OCI-LY3 (cell line): ENCODE results near the gene FMN1.

ENCODE experiments used
- EZH2phosphoT487 ChIP-seq: fragments of 200-600 bp; shearing (Covaris generic); IDR thresholded peaks from 2 replicates; pipeline ENCODE4 v1.6.1; 2018; ENCODE audit warnings: antibody characterized with exemption, mixed run types, low read depth
- TF ChIP-seq, protein P1 (sequence below): fragments of 200-600, 300-600 bp; sonication (generic); IDR thresholded peaks from 2 replicates; pipeline ENCODE4 v1.5.1; 2014; ENCODE audit warnings: antibody characterized with exemption, low read length, low read depth

- TF ChIP-seq, protein P1, sequence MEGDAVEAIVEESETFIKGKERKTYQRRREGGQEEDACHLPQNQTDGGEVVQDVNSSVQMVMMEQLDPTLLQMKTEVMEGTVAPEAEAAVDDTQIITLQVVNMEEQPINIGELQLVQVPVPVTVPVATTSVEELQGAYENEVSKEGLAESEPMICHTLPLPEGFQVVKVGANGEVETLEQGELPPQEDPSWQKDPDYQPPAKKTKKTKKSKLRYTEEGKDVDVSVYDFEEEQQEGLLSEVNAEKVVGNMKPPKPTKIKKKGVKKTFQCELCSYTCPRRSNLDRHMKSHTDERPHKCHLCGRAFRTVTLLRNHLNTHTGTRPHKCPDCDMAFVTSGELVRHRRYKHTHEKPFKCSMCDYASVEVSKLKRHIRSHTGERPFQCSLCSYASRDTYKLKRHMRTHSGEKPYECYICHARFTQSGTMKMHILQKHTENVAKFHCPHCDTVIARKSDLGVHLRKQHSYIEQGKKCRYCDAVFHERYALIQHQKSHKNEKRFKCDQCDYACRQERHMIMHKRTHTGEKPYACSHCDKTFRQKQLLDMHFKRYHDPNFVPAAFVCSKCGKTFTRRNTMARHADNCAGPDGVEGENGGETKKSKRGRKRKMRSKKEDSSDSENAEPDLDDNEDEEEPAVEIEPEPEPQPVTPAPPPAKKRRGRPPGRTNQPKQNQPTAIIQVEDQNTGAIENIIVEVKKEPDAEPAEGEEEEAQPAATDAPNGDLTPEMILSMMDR: no peak
- TF ChIP-seq EZH2phosphoT487: no peak
Observed at GRCh38 chr15:32718821-32719716, 475.4 kb downstream of the FMN1 start.
